ENCODE measurements around the gene MARCHF10.

GRCh38 chr17:62763891-62764600, 44.1 kb downstream of the MARCHF10 start:
- TF ChIP-seq CTCF (IDR thresholded peaks at IDR 0.05; ENCODE audit: poor library complexity, severe bottlenecking) (no peak), REST (IDR thresholded peaks at IDR 0.05; ENCODE audit: borderline replicate concordance) (no peak)

All from neural cell (in vitro differentiated cells).